ENCODE measurements around the gene RPRD2. TPM values are rescaled to one million over a fixed set of nuclear protein-coding genes. Genes with fewer than 3 reads are reported as not detected.
A peak's percentile ranks its signal among the peaks of the same experiment; 100 is the strongest.

Gene RPRD2
- polyA plus RNA-seq, 1 donor from 2014 or later: 8.6 TPM

DNA sequence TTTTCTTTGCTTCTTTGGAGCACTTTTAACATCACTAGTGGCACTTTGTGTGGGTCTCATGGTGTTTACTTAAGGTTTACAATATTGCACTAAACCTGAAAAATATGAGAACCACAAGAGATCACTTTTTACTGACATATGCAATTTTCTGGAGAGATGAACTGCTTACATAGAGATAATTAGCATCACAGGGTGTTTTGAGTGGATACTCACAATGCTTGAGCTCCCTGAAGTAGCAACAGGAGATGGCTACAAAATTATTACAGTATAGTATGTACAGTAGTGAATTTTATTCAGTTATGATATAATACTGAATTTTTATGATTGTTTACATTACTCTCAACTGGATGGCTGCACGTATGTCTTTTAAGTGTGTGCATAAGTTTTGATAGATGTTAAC, 22.6 kb downstream of the RPRD2 start:
- Histone ChIP-seq H4K20me1 (ENCODE audit: insufficient read depth) (no peaks in the 10 kb centered on the region), H3K27me3 (ENCODE audit: insufficient read depth, low read depth, low read length) (no peaks in the 10 kb centered on the region), H3K4me2 (ENCODE audit: low read length) (peak overlapping the region; percentile 14), H2AFZ (ENCODE audit: low read depth, low read length) (no peak overlapping the region), H3K9me3 (ENCODE audit: low read length) (no peaks in the 10 kb centered on the region), H3K36me3 (ENCODE audit: insufficient read depth, low read length) (no peaks in the 10 kb centered on the region), H3K4me3 (ENCODE audit: low read length) (no peak overlapping the region), H3K79me2 (replicated peaks; ENCODE audit: insufficient read depth, low read length) (peaks cover 57% of the 10 kb centered on the region), H3F3A (ENCODE audit: insufficient read depth, low read length, poor library complexity, severe bottlenecking) (no peaks in the 10 kb centered on the region), H3K27ac (ENCODE audit: low read length) (no peak overlapping the region), H3K9me2 (ENCODE audit: insufficient read depth, low read length) (no peaks in the 10 kb centered on the region), H3K9ac (ENCODE audit: low read length) (no peak overlapping the region)
- TF ChIP-seq, protein P1, sequence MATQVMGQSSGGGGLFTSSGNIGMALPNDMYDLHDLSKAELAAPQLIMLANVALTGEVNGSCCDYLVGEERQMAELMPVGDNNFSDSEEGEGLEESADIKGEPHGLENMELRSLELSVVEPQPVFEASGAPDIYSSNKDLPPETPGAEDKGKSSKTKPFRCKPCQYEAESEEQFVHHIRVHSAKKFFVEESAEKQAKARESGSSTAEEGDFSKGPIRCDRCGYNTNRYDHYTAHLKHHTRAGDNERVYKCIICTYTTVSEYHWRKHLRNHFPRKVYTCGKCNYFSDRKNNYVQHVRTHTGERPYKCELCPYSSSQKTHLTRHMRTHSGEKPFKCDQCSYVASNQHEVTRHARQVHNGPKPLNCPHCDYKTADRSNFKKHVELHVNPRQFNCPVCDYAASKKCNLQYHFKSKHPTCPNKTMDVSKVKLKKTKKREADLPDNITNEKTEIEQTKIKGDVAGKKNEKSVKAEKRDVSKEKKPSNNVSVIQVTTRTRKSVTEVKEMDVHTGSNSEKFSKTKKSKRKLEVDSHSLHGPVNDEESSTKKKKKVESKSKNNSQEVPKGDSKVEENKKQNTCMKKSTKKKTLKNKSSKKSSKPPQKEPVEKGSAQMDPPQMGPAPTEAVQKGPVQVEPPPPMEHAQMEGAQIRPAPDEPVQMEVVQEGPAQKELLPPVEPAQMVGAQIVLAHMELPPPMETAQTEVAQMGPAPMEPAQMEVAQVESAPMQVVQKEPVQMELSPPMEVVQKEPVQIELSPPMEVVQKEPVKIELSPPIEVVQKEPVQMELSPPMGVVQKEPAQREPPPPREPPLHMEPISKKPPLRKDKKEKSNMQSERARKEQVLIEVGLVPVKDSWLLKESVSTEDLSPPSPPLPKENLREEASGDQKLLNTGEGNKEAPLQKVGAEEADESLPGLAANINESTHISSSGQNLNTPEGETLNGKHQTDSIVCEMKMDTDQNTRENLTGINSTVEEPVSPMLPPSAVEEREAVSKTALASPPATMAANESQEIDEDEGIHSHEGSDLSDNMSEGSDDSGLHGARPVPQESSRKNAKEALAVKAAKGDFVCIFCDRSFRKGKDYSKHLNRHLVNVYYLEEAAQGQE (IDR thresholded peaks at IDR 0.05; ENCODE audit: borderline replicate concordance): no peak
- TF ChIP-seq TAF1 (IDR thresholded peaks at IDR 0.05; ENCODE audit: low read depth): no peak
- no peak for TF ChIP-seq EZH2 (IDR thresholded peaks at IDR 0.05; ENCODE audit: borderline replicate concordance, insufficient read depth, low read length, poor library complexity, severe bottlenecking)
- no peak for TF ChIP-seq EP300 (conservative IDR thresholded peaks at IDR 0.05; ENCODE audit: poor library complexity, severe bottlenecking)
- no peak for TF ChIP-seq MXI1 (conservative IDR thresholded peaks at IDR 0.05; ENCODE audit: poor library complexity, severe bottlenecking)
- TF ChIP-seq POLR2AphosphoS5 (IDR thresholded peaks at IDR 0.05): no peak
- TF ChIP-seq RAD21 (conservative IDR thresholded peaks at IDR 0.05): no peak
- no peak for TF ChIP-seq SMC3 (conservative IDR thresholded peaks at IDR 0.05; ENCODE audit: poor library complexity)
- no peak for TF ChIP-seq CTCF (IDR thresholded peaks at IDR 0.05; ENCODE audit: poor library complexity, severe bottlenecking)

DNA sequence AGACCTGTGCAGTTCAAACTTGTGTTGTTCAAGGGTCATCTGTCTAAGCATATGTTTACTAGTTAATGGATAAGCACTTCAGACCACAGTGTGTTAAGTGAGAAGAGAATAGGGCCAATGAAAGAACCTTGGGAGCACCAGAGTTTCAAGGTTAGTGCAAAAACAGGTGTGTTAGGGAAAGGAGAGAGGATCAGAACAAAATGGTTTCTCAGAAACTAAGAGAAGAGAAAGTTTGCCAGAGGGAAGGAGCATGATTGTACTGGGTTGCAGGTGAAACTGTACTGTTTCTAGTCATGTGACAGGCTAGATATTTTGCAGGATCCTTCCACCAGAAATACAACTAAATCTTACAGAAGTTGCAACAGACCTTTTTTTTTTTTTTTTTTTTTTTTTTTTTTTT, 23.3 kb downstream of the RPRD2 start:
- H4K20me1 ChIP-seq (ENCODE audit: insufficient read depth): no peaks in the 10 kb centered on the region
- no peak overlapping the region for H3K9ac ChIP-seq (ENCODE audit: low read length)
- no peak overlapping the region for H3K27ac ChIP-seq (ENCODE audit: low read length)
- no peaks in the 10 kb centered on the region for H3K36me3 ChIP-seq (ENCODE audit: insufficient read depth, low read length)
- no peaks in the 10 kb centered on the region for H3K27me3 ChIP-seq (ENCODE audit: insufficient read depth, low read depth, low read length)
- no peak overlapping the region for H3K4me3 ChIP-seq (ENCODE audit: low read length)
- no peak overlapping the region for H3K4me2 ChIP-seq (ENCODE audit: low read length)
- H3K9me2 ChIP-seq (ENCODE audit: insufficient read depth, low read length): no peaks in the 10 kb centered on the region
- H3F3A ChIP-seq (ENCODE audit: insufficient read depth, low read length, poor library complexity, severe bottlenecking): no peaks in the 10 kb centered on the region
- TF ChIP-seq RAD21 (conservative IDR thresholded peaks at IDR 0.05) (no peak), EZH2 (IDR thresholded peaks at IDR 0.05; ENCODE audit: borderline replicate concordance, insufficient read depth, low read length, poor library complexity, severe bottlenecking) (no peak), CTCF (IDR thresholded peaks at IDR 0.05; ENCODE audit: poor library complexity, severe bottlenecking) (no peak), EP300 (conservative IDR thresholded peaks at IDR 0.05; ENCODE audit: poor library complexity, severe bottlenecking) (no peak), TAF1 (IDR thresholded peaks at IDR 0.05; ENCODE audit: low read depth) (no peak), MXI1 (conservative IDR thresholded peaks at IDR 0.05; ENCODE audit: poor library complexity, severe bottlenecking) (no peak), SMC3 (conservative IDR thresholded peaks at IDR 0.05; ENCODE audit: poor library complexity) (no peak)
- TF ChIP-seq, protein P1 (IDR thresholded peaks at IDR 0.05; ENCODE audit: borderline replicate concordance): no peak
- peaks cover 51% of the 10 kb centered on the region for H3K79me2 ChIP-seq (replicated peaks; ENCODE audit: insufficient read depth, low read length)
- no peaks in the 10 kb centered on the region for H3K9me3 ChIP-seq (ENCODE audit: low read length)
- no peak overlapping the region for H2AFZ ChIP-seq (ENCODE audit: low read depth, low read length)
